ENCODE data around the gene WAS. TPM values are rescaled to one million over a fixed set of nuclear protein-coding genes. Genes with fewer than 3 reads are reported as not detected.
A peak's percentile ranks its signal among the peaks of the same experiment; 100 is the strongest.
"Not testable (repeated sequence)": the region's sequence is repeated elsewhere in the genome, so short reads cannot be mapped to it uniquely, and the experiment has no call there.

The WAS gene
- polyA plus RNA-seq, 2 of the 4 experiments (the other 2 are of a cell fraction), result 0.05 to 0.44 TPM

GRCh38 chrX:48680925-48681324, 2.7 kb upstream of the WAS start:
- 78% methylated on average over 6 of the region's 6 CpGs for WGBS (ENCODE audit: missing lambda C conversion rate)

GRCh38 chrX:48681539-48682183, 1.9 kb upstream of the WAS start:
- Histone ChIP-seq H3K9me3 (no peaks in the 10 kb centered on the region), H3K4me1 (peaks cover 5% of the 10 kb centered on the region; the same call in 1 of the 3 replicates), H3K27ac (no peak overlapping the region), H3K4me2 (no peak overlapping the region), H3K4me3 (no peak overlapping the region)
- WGBS (ENCODE audit: missing lambda C conversion rate), result 59% methylated on average over 5 of the region's 10 CpGs
- FAIRE-seq, result no peak
- POLR2A ChIA-PET, result no interaction called here
- CTCF ChIA-PET, result no interaction called here
- no peak for DNase-seq (ENCODE audit: low read depth in 1 of 2, low spot score in 1 of 2)
- TF ChIP-seq BCL3 (IDR thresholded peaks at IDR 0.05) (no peak), CHD2 (IDR thresholded peaks at IDR 0.05; ENCODE audit: low read length, partially characterized antibody) (no peak), NR3C1 (IDR thresholded peaks at IDR 0.05) (no peak), MYC (IDR thresholded peaks at IDR 0.05; ENCODE audit: borderline replicate concordance, low read length) (no peak), HES2 (IDR thresholded peaks at IDR 0.05) (no peak), ZNF302 (CRISPR knock-in tag; IDR thresholded peaks at IDR 0.05) (no peak), RCOR1 (IDR thresholded peaks at IDR 0.05; ENCODE audit: low read depth, low read length) (no peak), ATOH8 (CRISPR knock-in tag; IDR thresholded peaks at IDR 0.05; ENCODE audit: low read depth) (no peak), HOXB13 (CRISPR knock-in tag; IDR thresholded peaks at IDR 0.05; ENCODE audit: low read depth) (no peak), EHF (CRISPR knock-in tag; IDR thresholded peaks at IDR 0.05) (no peak), RNF2 (IDR thresholded peaks at IDR 0.05; ENCODE audit: borderline replicate concordance, low read depth) (no peak), RAD21 (conservative IDR thresholded peaks at IDR 0.05 in 1 of 2, IDR thresholded peaks at IDR 0.05 in 1 of 2) (no peak), MAX (IDR thresholded peaks at IDR 0.05) (no peak)
- no peak for ATAC-seq

More at GRCh38 chrX:48680925-48681324, 2.7 kb upstream of the WAS start:
- H3K9me3 ChIP-seq; DNase-seq (ENCODE audit: low read depth in 1 of 2, low spot score in 1 of 2); POLR2A ChIA-PET; CTCF ChIA-PET; H3K27ac ChIP-seq; H3K4me3 ChIP-seq; H3K4me2 ChIP-seq; H3K4me1 ChIP-seq; ATAC-seq: not testable (repeated sequence)
- FAIRE-seq, result peak; percentile 70

GRCh38 chrX:48682795-48683194, 804 bp upstream of the WAS start:
- 75% methylated on average over 10 of the region's 12 CpGs for WGBS (ENCODE audit: missing lambda C conversion rate)
- DNase-seq (ENCODE audit: low read depth in 1 of 2, low spot score in 1 of 2); H3K4me3 ChIP-seq; H3K27ac ChIP-seq; H3K4me2 ChIP-seq; H3K4me1 ChIP-seq; ATAC-seq; CTCF ChIA-PET; H3K9me3 ChIP-seq; FAIRE-seq; POLR2A ChIA-PET: not testable (repeated sequence)

- no peak for TF ChIP-seq HES2 (IDR thresholded peaks at IDR 0.05)
- no peak for TF ChIP-seq MYC (IDR thresholded peaks at IDR 0.05; ENCODE audit: borderline replicate concordance, low read length)
- TF ChIP-seq MAFK (IDR thresholded peaks at IDR 0.05; ENCODE audit: partially characterized antibody), result no peak
- no peak for TF ChIP-seq ELK1 (IDR thresholded peaks at IDR 0.05; ENCODE audit: low read depth, low read length)
- no peak for TF ChIP-seq E2F6 (IDR thresholded peaks at IDR 0.05; ENCODE audit: borderline replicate concordance, low read depth)
- TF ChIP-seq PBX3 (IDR thresholded peaks at IDR 0.05), result no peak
- TF ChIP-seq CEBPB (IDR thresholded peaks at IDR 0.05), result no peak
- TF ChIP-seq NFE2L2 (conservative IDR thresholded peaks at IDR 0.05; ENCODE audit: low read length), result no peak
- no peak for TF ChIP-seq MAZ (IDR thresholded peaks at IDR 0.05; ENCODE audit: borderline replicate concordance, low read depth, low read length)
- TF ChIP-seq ZNF302 (CRISPR knock-in tag; IDR thresholded peaks at IDR 0.05), result no peak
- no peak for TF ChIP-seq SREBF2 (IDR thresholded peaks at IDR 0.05)
- TF ChIP-seq FOXS1 (CRISPR knock-in tag; IDR thresholded peaks at IDR 0.05), result no peak
- no peak for TF ChIP-seq HOXA7 (CRISPR knock-in tag; IDR thresholded peaks at IDR 0.05)
- H3K4me1 ChIP-seq, result no peaks in the 10 kb centered on the region
- no peaks in the 10 kb centered on the region for H3K9me3 ChIP-seq
- ATAC-seq, result no peak
- ChIA-PET POLR2A (no interaction called here), CTCF (interaction anchor here (1.0 kb wide), 1 partner anchor 139 kb away, joined by 3 read pairs; no protein-coding TSS in a partner anchor)
- no peak overlapping the region for H3K4me3 ChIP-seq
- H3K27ac ChIP-seq, result no peak overlapping the region
- 35% methylated on average over 7 of the region's 7 CpGs for WGBS (ENCODE audit: missing lambda C conversion rate)
- DNase-seq (ENCODE audit: low read depth in 1 of 2, low spot score in 1 of 2), result no peak
- FAIRE-seq, result no peak
- no peak overlapping the region for H3K4me2 ChIP-seq
These were observed 535 bp downstream of the WAS start for GRCh38 chrX:48684134-48684533.

Data from A549 (cell line).